ENCODE measurements around the gene USP38.

The USP38 gene

DNA sequence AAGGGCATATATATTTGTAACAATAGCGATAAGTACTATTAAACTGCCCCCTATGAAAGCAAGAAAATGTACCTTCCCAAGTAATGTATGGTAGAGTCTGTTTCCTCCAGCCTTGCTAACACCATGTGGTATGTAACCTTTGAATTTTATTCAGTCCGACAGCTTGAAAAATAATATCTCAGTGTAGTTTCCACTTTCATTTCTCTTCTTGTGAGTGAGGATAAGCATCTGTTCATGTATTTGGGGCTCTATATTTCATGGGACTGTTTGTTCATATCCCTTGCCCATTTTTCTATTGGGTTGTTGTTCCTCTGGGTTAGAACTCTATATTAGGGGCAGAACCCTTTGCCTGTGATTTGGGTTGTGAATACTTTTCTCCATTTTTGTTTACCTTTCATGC is 58.3 kb downstream of the USP38 start:
- Histone ChIP-seq H3K4me3 (ENCODE audit: low read length) (no peak overlapping the region), H3K27ac (ENCODE audit: low read length) (no peak overlapping the region), H3K36me3 (ENCODE audit: control insufficient read depth, insufficient read depth, low read length) (no peaks in the 10 kb centered on the region), H3K9me3 (ENCODE audit: control insufficient read depth, insufficient read depth, low read length) (no peaks in the 10 kb centered on the region), H3K27me3 (ENCODE audit: control insufficient read depth, insufficient read depth, low read length) (no peaks in the 10 kb centered on the region), H3K4me1 (ENCODE audit: control insufficient read depth, insufficient read depth, low read length) (no peaks in the 10 kb centered on the region)
- no CpG with 5 or more reads among the region's 2 CpGs for WGBS (ENCODE audit: insufficient coverage, insufficient read length)
- DNase-seq (ENCODE audit: low read depth, low spot score): no peak

DNA sequence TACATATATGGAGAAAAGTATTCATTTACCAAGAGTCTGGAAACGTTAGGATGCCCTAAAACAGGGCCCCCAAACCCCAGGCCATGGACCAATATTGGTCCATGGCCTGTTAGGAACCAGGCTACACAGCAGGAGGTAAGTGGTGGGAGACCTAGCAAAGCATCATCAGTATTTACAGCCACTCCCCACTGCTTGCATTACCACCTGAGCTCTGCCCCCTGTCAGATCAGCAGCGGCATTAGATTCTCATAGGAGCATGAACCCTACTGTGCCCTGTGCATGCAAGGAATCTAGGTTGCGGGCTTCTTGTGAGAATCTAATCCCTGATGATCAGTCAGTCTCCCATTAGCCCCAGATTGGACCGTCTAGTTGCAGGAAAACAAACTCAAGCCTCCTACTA is 62.3 kb downstream of the USP38 start:
- no peak for DNase-seq (ENCODE audit: low read depth, low spot score)
- Histone ChIP-seq H3K4me3 (ENCODE audit: low read length) (no peak overlapping the region), H3K27me3 (ENCODE audit: control insufficient read depth, insufficient read depth, low read length) (no peaks in the 10 kb centered on the region), H3K36me3 (ENCODE audit: control insufficient read depth, insufficient read depth, low read length) (no peaks in the 10 kb centered on the region), H3K4me1 (ENCODE audit: control insufficient read depth, insufficient read depth, low read length) (no peaks in the 10 kb centered on the region), H3K9me3 (ENCODE audit: control insufficient read depth, insufficient read depth, low read length) (no peaks in the 10 kb centered on the region), H3K27ac (ENCODE audit: low read length) (no peak overlapping the region)
- WGBS (ENCODE audit: insufficient coverage, insufficient read length): no CpG with 5 or more reads among the region's 4 CpGs

- no peak for DNase-seq (ENCODE audit: low read depth, low spot score)
- no peaks in the 10 kb centered on the region for H3K27me3 ChIP-seq (ENCODE audit: control insufficient read depth, insufficient read depth, low read length)
- no peak overlapping the region for H3K27ac ChIP-seq (ENCODE audit: low read length)
- no peaks in the 10 kb centered on the region for H3K36me3 ChIP-seq (ENCODE audit: control insufficient read depth, insufficient read depth, low read length)
- no peaks in the 10 kb centered on the region for H3K4me1 ChIP-seq (ENCODE audit: control insufficient read depth, insufficient read depth, low read length)
- no CpG with 5 or more reads among the region's 2 CpGs for WGBS (ENCODE audit: insufficient coverage, insufficient read length)
- H3K4me3 ChIP-seq (ENCODE audit: low read length): no peak overlapping the region
- no peaks in the 10 kb centered on the region for H3K9me3 ChIP-seq (ENCODE audit: control insufficient read depth, insufficient read depth, low read length)
Measured at GRCh38 chr4:143247866-143248265, 63.1 kb downstream of the USP38 start.

- DNase-seq (ENCODE audit: low read depth, low spot score): no peak
- Histone ChIP-seq H3K4me3 (ENCODE audit: low read length) (no peak overlapping the region), H3K27me3 (ENCODE audit: control insufficient read depth, insufficient read depth, low read length) (no peaks in the 10 kb centered on the region), H3K9me3 (ENCODE audit: control insufficient read depth, insufficient read depth, low read length) (no peaks in the 10 kb centered on the region), H3K36me3 (ENCODE audit: control insufficient read depth, insufficient read depth, low read length) (no peaks in the 10 kb centered on the region), H3K4me1 (ENCODE audit: control insufficient read depth, insufficient read depth, low read length) (no peaks in the 10 kb centered on the region), H3K27ac (ENCODE audit: low read length) (no peak overlapping the region)
- WGBS (ENCODE audit: insufficient coverage, insufficient read length): no CpG with 5 or more reads among the region's 4 CpGs
Measured at GRCh38 chr4:143248827-143249226, 64.1 kb downstream of the USP38 start.

- no peaks in the 10 kb centered on the region for H3K36me3 ChIP-seq (ENCODE audit: control insufficient read depth, insufficient read depth, low read length)
- H3K9me3 ChIP-seq (ENCODE audit: control insufficient read depth, insufficient read depth, low read length): no peaks in the 10 kb centered on the region
- DNase-seq (ENCODE audit: low read depth, low spot score): no peak
- no peaks in the 10 kb centered on the region for H3K4me1 ChIP-seq (ENCODE audit: control insufficient read depth, insufficient read depth, low read length)
- no peak overlapping the region for H3K4me3 ChIP-seq (ENCODE audit: low read length)
- no CpG with 5 or more reads among the region's 3 CpGs for WGBS (ENCODE audit: insufficient coverage, insufficient read length)
- H3K27ac ChIP-seq (ENCODE audit: low read length): no peak overlapping the region
- no peaks in the 10 kb centered on the region for H3K27me3 ChIP-seq (ENCODE audit: control insufficient read depth, insufficient read depth, low read length)
Measured at GRCh38 chr4:143250617-143251016, 65.9 kb downstream of the USP38 start.

DNA sequence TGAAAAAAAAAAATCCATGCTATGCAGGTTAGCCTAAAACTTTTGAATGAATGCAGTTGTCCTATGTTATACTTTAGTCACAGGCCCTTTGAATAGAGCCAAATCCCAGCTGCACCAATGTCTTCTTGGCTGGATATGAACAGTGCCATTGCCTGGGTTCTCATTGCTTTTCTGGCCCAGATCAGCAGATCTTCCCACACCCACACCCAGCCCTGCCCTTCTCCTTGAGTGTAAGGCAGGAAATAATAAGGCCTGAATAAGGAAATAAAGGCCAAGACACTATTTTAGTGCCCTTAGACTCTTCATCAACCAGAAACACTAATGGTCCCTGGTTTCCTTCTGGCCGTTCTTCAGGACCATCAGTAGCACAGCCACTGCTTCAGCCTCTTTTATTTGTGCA is 66.6 kb downstream of the USP38 start:
- no peak for DNase-seq (ENCODE audit: low read depth, low spot score)
- H3K4me3 ChIP-seq (ENCODE audit: low read length): no peak overlapping the region
- no peak overlapping the region for H3K27ac ChIP-seq (ENCODE audit: low read length)
- H3K9me3 ChIP-seq (ENCODE audit: control insufficient read depth, insufficient read depth, low read length): no peaks in the 10 kb centered on the region
- WGBS (ENCODE audit: insufficient coverage, insufficient read length): no CpG with 5 or more reads among the region's 1 CpG
- no peaks in the 10 kb centered on the region for H3K4me1 ChIP-seq (ENCODE audit: control insufficient read depth, insufficient read depth, low read length)
- H3K36me3 ChIP-seq (ENCODE audit: control insufficient read depth, insufficient read depth, low read length): no peaks in the 10 kb centered on the region
- H3K27me3 ChIP-seq (ENCODE audit: control insufficient read depth, insufficient read depth, low read length): no peaks in the 10 kb centered on the region

GRCh38 chr4:143251779-143252178 is 67.1 kb downstream of the USP38 start:
- Histone ChIP-seq H3K4me3 (ENCODE audit: low read length) (no peak overlapping the region), H3K36me3 (ENCODE audit: control insufficient read depth, insufficient read depth, low read length) (no peaks in the 10 kb centered on the region), H3K4me1 (ENCODE audit: control insufficient read depth, insufficient read depth, low read length) (no peaks in the 10 kb centered on the region), H3K27ac (ENCODE audit: low read length) (no peak overlapping the region), H3K27me3 (ENCODE audit: control insufficient read depth, insufficient read depth, low read length) (no peaks in the 10 kb centered on the region), H3K9me3 (ENCODE audit: control insufficient read depth, insufficient read depth, low read length) (no peaks in the 10 kb centered on the region)
- no peak for DNase-seq (ENCODE audit: low read depth, low spot score)
- WGBS (ENCODE audit: insufficient coverage, insufficient read length): no CpG with 5 or more reads among the region's 1 CpG

DNA sequence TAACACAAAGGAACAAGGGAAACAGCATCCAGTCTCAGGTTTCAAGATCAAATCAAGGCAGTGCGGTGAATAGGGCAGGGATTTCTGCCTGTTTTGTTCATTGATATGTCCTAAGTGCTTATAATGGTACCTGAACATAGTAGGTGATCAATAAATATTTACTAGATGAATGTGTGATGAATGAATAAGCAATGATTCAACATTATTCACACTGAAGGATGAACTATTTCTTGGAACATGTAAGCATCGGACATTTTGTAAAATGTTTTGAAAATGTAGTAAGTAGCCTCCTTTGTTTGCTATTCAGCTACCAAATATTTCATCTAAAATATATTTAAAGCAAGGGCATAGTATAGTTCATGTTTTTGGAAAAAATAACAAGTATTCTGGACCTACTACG is 67.8 kb downstream of the USP38 start:
- no peaks in the 10 kb centered on the region for H3K9me3 ChIP-seq (ENCODE audit: control insufficient read depth, insufficient read depth, low read length)
- H3K4me1 ChIP-seq (ENCODE audit: control insufficient read depth, insufficient read depth, low read length): no peaks in the 10 kb centered on the region
- no CpG with 5 or more reads among the region's 3 CpGs for whole genome bisulfite sequencing (ENCODE audit: insufficient coverage, insufficient read length)
- H3K36me3 ChIP-seq (ENCODE audit: control insufficient read depth, insufficient read depth, low read length): no peaks in the 10 kb centered on the region
- H3K27ac ChIP-seq (ENCODE audit: low read length): no peak overlapping the region
- H3K4me3 ChIP-seq (ENCODE audit: low read length): no peak overlapping the region
- no peak for DNase-seq (ENCODE audit: low read depth, low spot score)
- no peaks in the 10 kb centered on the region for H3K27me3 ChIP-seq (ENCODE audit: control insufficient read depth, insufficient read depth, low read length)

- DNase-seq (ENCODE audit: low read depth, low spot score): no peak
- no peak overlapping the region for H3K4me3 ChIP-seq (ENCODE audit: low read length)
Measured at GRCh38 chr4:143253166-143253565, 68.4 kb downstream of the USP38 start.

GRCh38 chr4:143254491-143255226 is 69.9 kb downstream of the USP38 start:
- no peak overlapping the region for H3K27ac ChIP-seq (ENCODE audit: low read length)
- H3K9me3 ChIP-seq (ENCODE audit: control insufficient read depth, insufficient read depth, low read length): no peaks in the 10 kb centered on the region
- H3K36me3 ChIP-seq (ENCODE audit: control insufficient read depth, insufficient read depth, low read length): no peaks in the 10 kb centered on the region
- no peak for DNase-seq (ENCODE audit: low read depth, low spot score)
- no peak overlapping the region for H3K4me3 ChIP-seq (ENCODE audit: low read length)
- H3K4me1 ChIP-seq (ENCODE audit: control insufficient read depth, insufficient read depth, low read length): no peaks in the 10 kb centered on the region
- H3K27me3 ChIP-seq (ENCODE audit: control insufficient read depth, insufficient read depth, low read length): no peaks in the 10 kb centered on the region
- WGBS (ENCODE audit: insufficient coverage, insufficient read length): no CpG with 5 or more reads among the region's 5 CpGs

More at GRCh38 chr4:143253166-143253565, 68.4 kb downstream of the USP38 start:
- WGBS (ENCODE audit: insufficient coverage, insufficient read length): no CpG with 5 or more reads among the region's 2 CpGs
- H3K27me3 ChIP-seq (ENCODE audit: control insufficient read depth, insufficient read depth, low read length): no peaks in the 10 kb centered on the region
- H3K9me3 ChIP-seq (ENCODE audit: control insufficient read depth, insufficient read depth, low read length): no peaks in the 10 kb centered on the region
- no peak overlapping the region for H3K27ac ChIP-seq (ENCODE audit: low read length)
- no peaks in the 10 kb centered on the region for H3K36me3 ChIP-seq (ENCODE audit: control insufficient read depth, insufficient read depth, low read length)
- no peaks in the 10 kb centered on the region for H3K4me1 ChIP-seq (ENCODE audit: control insufficient read depth, insufficient read depth, low read length)

DNA sequence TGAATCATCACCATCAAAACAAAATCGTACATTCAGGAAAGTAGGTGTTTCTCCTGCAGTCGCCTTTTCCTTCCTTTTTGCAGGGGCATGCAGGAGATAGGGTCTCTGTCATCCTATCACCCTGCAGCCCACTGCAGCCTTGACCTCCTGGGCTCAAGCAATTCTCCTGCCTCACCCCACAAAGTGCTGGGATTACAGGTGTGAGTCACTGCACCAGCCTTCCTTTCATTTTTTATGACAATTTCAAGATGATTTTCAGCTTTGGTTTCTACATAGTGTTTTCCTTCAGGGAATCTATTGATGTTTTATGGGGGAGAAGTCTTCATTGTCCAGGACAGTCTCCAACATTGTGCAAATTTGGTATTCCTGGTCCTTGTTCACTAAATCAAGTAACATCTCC is 71.7 kb downstream of the USP38 start:
- Histone ChIP-seq H3K27me3 (ENCODE audit: control insufficient read depth, insufficient read depth, low read length) (no peaks in the 10 kb centered on the region), H3K4me3 (ENCODE audit: low read length) (no peak overlapping the region), H3K9me3 (ENCODE audit: control insufficient read depth, insufficient read depth, low read length) (no peaks in the 10 kb centered on the region), H3K27ac (ENCODE audit: low read length) (no peak overlapping the region), H3K36me3 (ENCODE audit: control insufficient read depth, insufficient read depth, low read length) (no peaks in the 10 kb centered on the region), H3K4me1 (ENCODE audit: control insufficient read depth, insufficient read depth, low read length) (no peaks in the 10 kb centered on the region)
- no CpG with 5 or more reads among the region's 2 CpGs for WGBS (ENCODE audit: insufficient coverage, insufficient read length)
- DNase-seq (ENCODE audit: low read depth, low spot score): no peak

Data from iPS DF 6.9 (cell line).